HG03460 (cell line): Measurements from ENCODE around the gene CLNS1A.
"Not testable (repeated sequence)": the region's sequence is repeated elsewhere in the genome, so short reads cannot be mapped to it uniquely, and the experiment has no call there.

Source experiments
- ATAC-seq: cut with Tn5 transposase; IDR thresholded peaks from one replicate; pipeline ENCODE4 v1.9.1; 2021; ENCODE audit not compliant: unreplicated experiment

The CLNS1A gene

GRCh38 chr11:77619576-77620198 lies 17.9 kb downstream of the CLNS1A start:
- no peak for ATAC-seq

GRCh38 chr11:77617892-77618291 lies 19.7 kb downstream of the CLNS1A start:
- no peak for ATAC-seq

DNA sequence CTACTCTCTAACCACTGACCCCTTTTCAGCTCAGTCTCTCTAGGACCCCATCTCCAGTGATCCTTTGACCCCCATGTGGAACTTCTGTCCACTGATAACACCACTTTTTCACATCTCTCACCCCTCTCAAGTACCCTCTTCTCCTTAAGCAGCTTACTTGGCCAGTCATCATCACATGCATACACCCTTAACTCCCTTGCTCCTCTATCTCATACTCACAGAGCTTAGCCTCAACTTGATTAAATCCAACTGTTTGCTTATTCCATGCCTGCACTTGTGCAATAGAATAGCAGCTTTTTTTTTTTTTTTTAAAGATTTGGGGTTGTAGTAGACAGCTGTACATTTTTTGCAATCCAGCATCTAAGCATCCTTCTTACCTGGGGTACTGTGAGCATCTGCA lies 25.7 kb downstream of the CLNS1A start:
- ATAC-seq = no peak

DNA sequence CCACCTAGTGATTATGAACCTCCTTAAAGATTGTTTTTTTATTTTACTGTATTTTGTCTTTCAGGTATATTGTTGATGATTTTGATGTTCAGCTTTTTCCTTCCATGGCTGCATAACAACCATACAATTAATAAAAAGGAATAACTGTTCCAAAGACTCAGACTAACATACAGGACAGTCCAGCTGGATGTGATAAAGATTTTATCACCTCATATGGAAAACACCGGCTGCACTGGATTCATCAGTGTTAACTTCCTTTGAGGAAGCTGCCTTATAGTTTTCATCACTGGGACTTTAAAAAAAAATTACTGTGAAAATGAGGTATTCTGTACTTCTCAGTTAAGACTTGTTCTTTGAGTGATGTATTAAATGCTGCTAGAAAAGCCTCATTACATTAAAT lies 28.4 kb downstream of the CLNS1A start:
- ATAC-seq = no peak

- no peak for ATAC-seq
Measured at GRCh38 chr11:77604281-77604680, 33.3 kb downstream of the CLNS1A start.

- no peak for ATAC-seq
Measured at GRCh38 chr11:77602381-77603088, 35.1 kb downstream of the CLNS1A start.

DNA sequence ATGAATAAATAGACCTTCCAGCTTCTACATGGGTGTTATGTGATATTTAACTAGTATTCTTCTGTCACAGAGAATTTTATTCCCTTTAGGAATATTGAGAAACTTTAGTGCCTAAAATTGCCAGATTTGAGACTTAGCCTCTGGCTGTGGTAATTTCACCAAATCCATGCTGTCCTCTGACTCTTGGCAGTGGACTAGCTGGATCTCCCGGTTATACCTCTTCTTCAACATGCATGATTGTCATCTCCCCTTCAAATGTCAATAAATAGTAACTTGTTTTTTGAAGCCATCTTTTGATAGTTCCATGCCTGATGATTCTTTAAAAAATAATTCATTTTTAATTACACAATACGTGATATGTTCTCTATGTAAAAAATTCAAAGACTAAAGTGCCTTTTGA lies 39.4 kb downstream of the CLNS1A start:
- ATAC-seq = no peak

- no peak for ATAC-seq
Measured at GRCh38 chr11:77596626-77597025, 41.0 kb downstream of the CLNS1A start.

GRCh38 chr11:77593883-77594282 lies 43.7 kb downstream of the CLNS1A start:
- no peak for ATAC-seq

GRCh38 chr11:77592727-77593126 lies 44.9 kb downstream of the CLNS1A start:
- ATAC-seq = no peak

DNA sequence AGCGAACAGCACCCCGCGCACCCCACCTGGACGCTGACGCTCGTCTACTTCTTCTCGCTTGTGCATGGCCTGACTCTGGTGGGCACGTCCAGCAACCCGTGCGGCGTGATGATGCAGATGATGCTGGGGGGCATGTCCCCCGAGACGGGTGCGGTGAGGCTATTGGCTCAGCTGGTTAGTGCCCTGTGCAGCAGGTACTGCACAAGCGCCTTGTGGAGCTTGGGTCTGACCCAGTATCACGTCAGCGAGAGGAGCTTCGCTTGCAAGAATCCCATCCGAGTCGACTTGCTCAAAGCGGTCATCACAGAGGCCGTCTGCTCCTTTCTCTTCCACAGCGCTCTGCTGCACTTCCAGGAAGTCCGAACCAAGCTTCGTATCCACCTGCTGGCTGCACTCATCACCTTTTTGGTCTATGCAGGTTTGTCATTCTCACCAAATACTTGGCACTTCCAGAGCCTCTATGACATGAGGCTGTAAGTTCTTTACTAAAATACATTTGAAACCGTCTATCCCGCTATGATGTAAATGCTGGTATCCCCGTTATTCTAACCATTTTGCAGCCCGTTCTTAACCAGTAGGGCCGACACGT lies 47.3 kb downstream of the CLNS1A start:
- ATAC-seq = peak; percentile 19

DNA sequence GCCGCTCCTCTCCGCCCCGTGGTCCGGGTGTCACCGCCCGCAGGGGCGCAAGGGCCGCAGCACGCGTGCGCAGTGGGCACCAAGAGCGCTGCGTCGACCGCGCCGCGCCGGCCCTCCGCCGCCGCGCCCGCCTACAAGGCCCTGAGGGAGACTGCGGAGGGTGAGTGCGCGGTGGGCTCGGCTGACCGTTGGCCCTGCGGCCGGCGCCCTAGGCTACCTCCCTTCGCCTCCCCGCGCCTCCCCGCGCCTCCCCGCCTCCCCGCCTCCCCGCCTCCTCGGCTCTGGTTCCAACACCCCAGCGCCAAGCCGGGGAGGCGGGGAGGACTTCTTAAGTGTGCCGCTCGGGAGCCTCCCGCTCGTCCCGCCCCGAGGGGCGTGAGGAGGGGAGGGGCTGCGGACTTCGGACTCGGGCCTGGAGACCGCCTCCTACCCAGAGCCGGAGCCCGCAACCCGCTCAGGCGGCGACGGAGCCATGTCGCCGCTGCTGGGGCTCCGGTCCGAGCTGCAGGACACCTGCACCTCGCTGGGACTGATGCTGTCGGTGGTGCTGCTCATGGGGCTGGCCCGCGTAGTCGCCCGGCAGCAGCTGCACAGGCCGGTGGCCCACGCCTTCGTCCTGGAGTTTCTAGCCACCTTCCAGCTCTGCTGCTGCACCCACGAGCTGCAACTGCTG lies 47.9 kb downstream of the CLNS1A start, which contains the start of gene AQP11:
AQP11 (plus strand) TSS at position 433 of the 673 bp plus-strand sequence; CDS start at position 473, 40 bp downstream.
- ATAC-seq = peak; percentile 83

- ATAC-seq = peak; percentile 24
Measured at GRCh38 chr11:77589181-77589520, 48.4 kb downstream of the CLNS1A start.

DNA sequence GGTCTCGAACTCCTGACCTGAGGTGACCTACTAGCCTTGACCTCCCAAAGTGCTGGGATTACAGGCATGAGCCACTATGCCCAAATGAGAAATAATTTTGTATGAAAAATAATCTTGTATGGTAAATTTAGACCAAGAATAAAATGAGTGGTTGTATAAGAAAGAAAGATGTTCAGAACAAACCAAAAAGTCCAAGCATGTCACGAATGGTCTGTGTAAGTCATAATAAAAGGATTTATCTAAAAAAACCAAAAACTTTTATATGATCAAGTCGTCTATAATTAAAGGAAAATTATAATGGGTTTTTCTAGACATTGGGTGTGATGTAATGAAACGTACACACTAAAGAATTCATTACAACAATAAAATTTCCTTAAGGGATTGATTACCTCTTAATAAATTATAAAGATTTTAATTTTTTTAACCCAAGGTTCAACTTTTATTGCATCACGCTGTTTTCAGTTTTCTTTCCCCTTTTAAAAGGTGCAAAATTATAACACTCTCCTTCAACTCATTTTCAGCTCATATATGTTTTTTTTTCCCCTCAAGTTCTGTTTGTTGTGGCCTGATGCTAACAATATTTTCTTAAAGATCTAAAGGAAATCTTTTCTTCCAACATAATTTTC lies 56.8 kb downstream of the CLNS1A start:
- ATAC-seq = no peak

GRCh38 chr11:77575428-77575827 lies 62.2 kb downstream of the CLNS1A start:
- not testable (repeated sequence) for ATAC-seq

DNA sequence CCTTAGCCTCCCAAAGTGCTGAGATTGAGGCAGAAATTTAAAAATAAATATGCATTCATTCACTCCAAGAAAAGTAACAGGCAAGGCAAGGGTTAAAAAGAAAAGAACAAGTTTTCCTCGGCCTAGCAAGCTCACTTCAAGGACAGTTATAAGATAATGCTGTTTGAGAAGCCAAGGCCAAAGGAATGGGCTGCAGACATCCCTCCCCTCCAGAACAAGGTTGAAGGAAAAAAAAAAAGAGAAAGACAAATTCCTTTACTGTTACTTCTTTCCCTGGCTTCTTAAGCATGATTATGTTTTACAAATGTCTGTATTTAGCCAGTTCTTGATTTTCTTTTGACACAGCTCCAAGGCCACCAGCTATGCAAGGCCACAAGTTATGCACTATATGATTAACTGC lies 66.7 kb downstream of the CLNS1A start:
- ATAC-seq = not testable (repeated sequence)

- ATAC-seq = no peak
Measured at GRCh38 chr11:77569676-77570070, 67.9 kb downstream of the CLNS1A start.

DNA sequence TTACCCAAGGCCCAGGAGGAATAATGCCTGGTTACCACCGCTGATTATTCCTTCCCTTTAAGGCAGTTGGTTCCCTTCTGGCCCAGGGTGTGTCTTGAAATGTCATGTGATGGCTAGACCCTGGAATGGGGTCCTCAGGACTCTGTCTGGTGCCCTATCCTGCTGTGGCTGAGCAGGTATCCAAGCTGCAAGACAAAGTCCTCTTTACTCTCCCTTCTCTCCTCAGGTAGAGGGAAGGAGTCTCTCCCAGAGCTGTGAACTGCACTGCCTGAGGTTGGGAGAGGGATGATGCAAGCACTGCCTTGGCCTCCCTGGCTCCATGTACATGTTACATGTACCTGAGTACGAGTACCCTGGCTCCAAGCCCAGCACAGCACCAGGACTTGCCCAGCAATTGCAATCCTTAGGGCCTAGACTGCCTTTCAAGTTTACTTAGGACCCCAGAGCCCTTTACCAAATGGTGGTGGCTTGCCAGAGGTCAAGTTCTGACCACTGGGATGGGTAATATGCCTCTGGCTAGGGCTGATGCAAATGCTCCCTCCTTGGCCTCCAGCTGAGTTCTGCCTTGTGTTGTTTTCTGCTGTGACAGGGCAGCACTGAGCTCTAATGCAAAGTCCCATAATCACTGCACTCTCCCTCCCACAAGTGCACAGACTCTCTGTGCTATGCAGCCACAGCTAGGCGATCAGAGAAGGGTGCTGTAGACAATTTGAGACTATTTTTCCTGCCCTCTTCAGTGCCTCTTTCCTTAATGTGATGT lies 68.5 kb downstream of the CLNS1A start:
- no peak for ATAC-seq

GRCh38 chr11:77568306-77568705 lies 69.3 kb downstream of the CLNS1A start:
- ATAC-seq = no peak
